Smooth muscle cell (in vitro differentiated cells): ENCODE results near the gene TBX10. TPM values are rescaled to one million over a fixed set of nuclear protein-coding genes. Genes with fewer than 3 reads are reported as not detected.

Experiments used
- DNase-seq: peaks from one replicate; lab custom pipeline; 2025; ENCODE audit not compliant: unreplicated experiment; lab: John Stamatoyannopoulos, UW
- H2AFZ ChIP-seq: fragments of 200-600 bp; sonication (generic); 2 replicates; pipeline ENCODE4 v1.6.0; 2016; ENCODE audit warnings: antibody characterized with exemption, low read depth, mild to moderate bottlenecking
- H3F3A ChIP-seq: fragments of 200-600 bp; sonication (generic); 2 replicates; pipeline ENCODE4 v1.6.0; 2017; ENCODE audit warnings: antibody characterized with exemption, low read depth
- H3K27ac ChIP-seq: fragments of 200-600 bp; sonication (generic); 2 replicates; pipeline ENCODE4 v1.5.1; 2016; ENCODE audit warnings: low read depth, mild to moderate bottlenecking
- H3K27me3 ChIP-seq: fragments of 200-600 bp; sonication (generic); 2 replicates; pipeline ENCODE4 v1.6.1; 2016; ENCODE audit warnings: low read depth, mild to moderate bottlenecking
- H3K36me3 ChIP-seq: fragments of 200-600 bp; sonication (generic); 2 replicates; pipeline ENCODE4 v1.5.1; 2016; ENCODE audit warnings: low read depth
- H3K4me1 ChIP-seq: fragments of 200-600 bp; sonication (generic); 2 replicates; pipeline ENCODE4 v1.5.1; 2016; ENCODE audit warnings: low read depth
- H3K4me2 ChIP-seq: fragments of 200-600 bp; sonication (generic); 2 replicates; pipeline ENCODE4 v1.6.0; 2016; ENCODE audit warnings: mild to moderate bottlenecking
- H3K4me3 ChIP-seq: fragments of 200-600 bp; sonication (generic); 2 replicates; pipeline ENCODE4 v1.5.1; 2016; ENCODE audit warnings: mild to moderate bottlenecking
- H3K79me2 ChIP-seq: fragments of 200-600 bp; sonication (generic); 2 replicates; pipeline ENCODE4 v1.6.0; 2016; ENCODE audit warnings: low read depth, mild to moderate bottlenecking
- H3K9ac ChIP-seq: fragments of 200-600 bp; sonication (generic); 2 replicates; pipeline ENCODE4 v1.6.0; 2016; ENCODE audit warnings: low read depth
- H3K9me3 ChIP-seq: fragments of 200-600 bp; sonication (generic); replicated peaks from 2 replicates; pipeline ENCODE4 v1.5.1; 2016; ENCODE audit warnings: low read depth
- H4K20me1 ChIP-seq: fragments of 200-600 bp; sonication (generic); 2 replicates; pipeline ENCODE4 v1.6.0; 2016; ENCODE audit warnings: low read depth
- CTCF ChIP-seq: fragments of 200-600 bp; sonication (generic); IDR thresholded peaks from 2 replicates; pipeline ENCODE4 v1.5.1; 2017; ENCODE audit warnings: borderline replicate concordance, mild to moderate bottlenecking, antibody characterized with exemption; ENCODE audit not compliant: insufficient read depth, poor library complexity, severe bottlenecking
- WGBS: methylation state at CpG from one replicate; pipeline ENCODE4 v1.1.7; 2016; ENCODE audit warnings: low lambda C conversion rate; 5-methylcytosine and 5-hydroxymethylcytosine counted together
- polyA plus RNA-seq: library from polyadenylated mRNA; unstranded; fragments of >200 nt; fragmentation: Nextera tagmentation; extraction: Ambion mirVana; gene quantifications from 2 replicates; pipeline ENCODE4 v1.2.1, GENCODE V29; 2016
- total RNA-seq: library from RNA; depleted of rRNA; stranded (reverse); fragments of >200 nt; gene quantifications from 2 replicates; pipeline ENCODE4 v1.2.3, GENCODE V29; 2014

The TBX10 gene
- total and polyA plus RNA-seq, 2 experiments from 2014 or later = not detected

GRCh38 chr11:67611165-67611564 is 28.4 kb downstream of the TBX10 start:
- Histone ChIP-seq H3F3A (no peaks in the 10 kb centered on the region), H2AFZ (no peak overlapping the region), H3K27ac (no peak overlapping the region), H3K79me2 (peaks cover 16% of the 10 kb centered on the region), H3K27me3 (no peaks in the 10 kb centered on the region), H3K4me1 (peaks cover 5% of the 10 kb centered on the region), H3K4me2 (no peak overlapping the region), H3K4me3 (no peak overlapping the region), H3K9me3 (no peaks in the 10 kb centered on the region), H3K36me3 (no peaks in the 10 kb centered on the region), H3K9ac (no peak overlapping the region), H4K20me1 (no peaks in the 10 kb centered on the region)
- 97% methylated on average over 14 of the region's 14 CpGs for WGBS
- DNase-seq = no peak
- no peak for TF ChIP-seq CTCF

DNA sequence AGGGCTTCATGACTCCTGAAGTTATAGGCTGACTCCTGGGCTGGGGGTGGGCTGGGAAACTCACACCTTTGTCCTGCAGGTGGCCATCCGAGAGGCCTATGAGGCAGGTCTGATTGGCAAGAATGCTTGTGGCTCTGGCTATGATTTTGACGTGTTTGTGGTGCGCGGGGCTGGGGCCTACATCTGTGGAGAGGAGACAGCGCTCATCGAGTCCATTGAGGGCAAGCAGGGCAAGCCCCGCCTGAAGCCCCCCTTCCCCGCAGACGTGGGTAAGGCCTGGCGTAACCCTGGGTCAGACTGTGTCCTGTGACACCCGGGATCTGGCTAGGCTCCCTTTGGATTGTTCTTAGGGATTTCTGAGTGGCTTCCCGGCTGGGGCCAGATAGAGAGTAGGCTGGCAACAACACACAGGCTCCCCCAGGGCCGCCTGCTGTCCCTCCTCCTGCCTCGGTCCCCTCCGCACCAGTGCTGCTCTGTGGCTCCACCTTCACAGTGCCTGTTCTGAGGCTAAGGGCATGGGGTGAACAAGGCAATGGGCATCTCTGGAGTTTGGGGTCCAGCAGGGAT is 29.2 kb downstream of the TBX10 start:
- H3K79me2 ChIP-seq = peaks cover 16% of the 10 kb centered on the region
- TF ChIP-seq CTCF = no peak

GRCh38 chr11:67609316-67609715 is 30.2 kb downstream of the TBX10 start:
- Histone ChIP-seq H3K27ac (no peak overlapping the region), H3K4me1 (peaks cover 17% of the 10 kb centered on the region), H3K9ac (no peak overlapping the region), H3K9me3 (no peaks in the 10 kb centered on the region), H3K4me3 (no peak overlapping the region), H4K20me1 (no peaks in the 10 kb centered on the region), H3K79me2 (peaks cover 16% of the 10 kb centered on the region), H3K36me3 (no peaks in the 10 kb centered on the region), H2AFZ (no peak overlapping the region), H3K27me3 (no peaks in the 10 kb centered on the region), H3F3A (no peaks in the 10 kb centered on the region), H3K4me2 (no peak overlapping the region)
- DNase-seq = no peak
- no peak for TF ChIP-seq CTCF
- WGBS = 98% methylated on average over 10 of the region's 10 CpGs

More for the DNA sequence above, 29.2 kb downstream of the TBX10 start:
- H3K36me3 ChIP-seq = no peaks in the 10 kb centered on the region
- no peak overlapping the region for H3K4me2 ChIP-seq
- no peaks in the 10 kb centered on the region for H3K27me3 ChIP-seq
- H4K20me1 ChIP-seq = no peaks in the 10 kb centered on the region
- no peaks in the 10 kb centered on the region for H3K9me3 ChIP-seq
- DNase-seq = no peak
- H3K4me1 ChIP-seq = peaks cover 8% of the 10 kb centered on the region
- H3K9ac ChIP-seq = no peak overlapping the region
- 95% methylated on average over 15 of the region's 15 CpGs for WGBS
- H3K27ac ChIP-seq = no peak overlapping the region
- no peak overlapping the region for H3K4me3 ChIP-seq
- no peak overlapping the region for H2AFZ ChIP-seq
- H3F3A ChIP-seq = no peaks in the 10 kb centered on the region

- no peak for TF ChIP-seq CTCF
- Histone ChIP-seq H3F3A (no peaks in the 10 kb centered on the region), H3K79me2 (peaks cover 16% of the 10 kb centered on the region), H2AFZ (no peak overlapping the region), H3K27ac (no peak overlapping the region), H3K9me3 (no peaks in the 10 kb centered on the region), H3K27me3 (no peaks in the 10 kb centered on the region), H3K4me1 (peaks cover 18% of the 10 kb centered on the region), H3K4me2 (no peak overlapping the region), H3K9ac (no peak overlapping the region), H4K20me1 (no peaks in the 10 kb centered on the region), H3K36me3 (no peaks in the 10 kb centered on the region), H3K4me3 (no peak overlapping the region)
- no peak for DNase-seq
- 97% methylated on average over 8 of the region's 8 CpGs for WGBS
These were observed 31.1 kb downstream of the TBX10 start for GRCh38 chr11:67608486-67608885.
